Panc1 (cell line): ENCODE results near the gene KIF25.

Experiments used
- CTCF ChIP-seq: fragments of 450-650 bp; IDR thresholded peaks from 2 replicates; pipeline ENCODE4 v1.5.1; 2017; ENCODE audit warnings: mild to moderate bottlenecking
- POLR2AphosphoS5 ChIP-seq: IDR thresholded peaks from 2 replicates; pipeline ENCODE4 v1.6.1; 2012; ENCODE audit warnings: mild to moderate bottlenecking, low read depth, low read length, moderate library complexity
- REST ChIP-seq, 2 experiments: IDR thresholded peaks; 2 replicates each; pipeline ENCODE4 v1.6.1; 2011 to 2012; ENCODE audit warnings: low read depth in 2 of 2, control low read depth in 1 of 2, low read length in 1 of 2, mild to moderate bottlenecking in 1 of 2, moderate library complexity in 1 of 2; ENCODE audit not compliant: insufficient read depth in 1 of 2
- TCF7L2 ChIP-seq: IDR thresholded peaks from 2 replicates; pipeline ENCODE4 v1.6.1; 2011; ENCODE audit warnings: mild to moderate bottlenecking, low read depth, low read length, inconsistent platforms

GRCh38 chr6:168049706-168050224 lies 52.3 kb downstream of the KIF25 start:
- TF ChIP-seq CTCF (no peak), TCF7L2 (no peak), REST (IDR thresholded peaks at IDR 0.05; ENCODE audit: insufficient read depth in 1 of 2, low read depth in 2 of 2, low read length in 1 of 2) (no peak), POLR2AphosphoS5 (no peak)
